Hematopoietic multipotent progenitor cell treated with erythropoietin and hydrocortisone succinate and interleukin-3 and kit ligand, for 6 days (in vitro differentiated cells): ENCODE data around the gene PRIM2.
"Not testable (repeated sequence)": the region's sequence is repeated elsewhere in the genome, so short reads cannot be mapped to it uniquely, and the experiment has no call there.

ENCODE experiments used
- DNase-seq: peaks from one replicate; pipeline ENCODE4 v3.0.0-alpha.2; 2015

PRIM2 gene, protein sequence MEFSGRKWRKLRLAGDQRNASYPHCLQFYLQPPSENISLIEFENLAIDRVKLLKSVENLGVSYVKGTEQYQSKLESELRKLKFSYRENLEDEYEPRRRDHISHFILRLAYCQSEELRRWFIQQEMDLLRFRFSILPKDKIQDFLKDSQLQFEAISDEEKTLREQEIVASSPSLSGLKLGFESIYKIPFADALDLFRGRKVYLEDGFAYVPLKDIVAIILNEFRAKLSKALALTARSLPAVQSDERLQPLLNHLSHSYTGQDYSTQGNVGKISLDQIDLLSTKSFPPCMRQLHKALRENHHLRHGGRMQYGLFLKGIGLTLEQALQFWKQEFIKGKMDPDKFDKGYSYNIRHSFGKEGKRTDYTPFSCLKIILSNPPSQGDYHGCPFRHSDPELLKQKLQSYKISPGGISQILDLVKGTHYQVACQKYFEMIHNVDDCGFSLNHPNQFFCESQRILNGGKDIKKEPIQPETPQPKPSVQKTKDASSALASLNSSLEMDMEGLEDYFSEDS

DNA sequence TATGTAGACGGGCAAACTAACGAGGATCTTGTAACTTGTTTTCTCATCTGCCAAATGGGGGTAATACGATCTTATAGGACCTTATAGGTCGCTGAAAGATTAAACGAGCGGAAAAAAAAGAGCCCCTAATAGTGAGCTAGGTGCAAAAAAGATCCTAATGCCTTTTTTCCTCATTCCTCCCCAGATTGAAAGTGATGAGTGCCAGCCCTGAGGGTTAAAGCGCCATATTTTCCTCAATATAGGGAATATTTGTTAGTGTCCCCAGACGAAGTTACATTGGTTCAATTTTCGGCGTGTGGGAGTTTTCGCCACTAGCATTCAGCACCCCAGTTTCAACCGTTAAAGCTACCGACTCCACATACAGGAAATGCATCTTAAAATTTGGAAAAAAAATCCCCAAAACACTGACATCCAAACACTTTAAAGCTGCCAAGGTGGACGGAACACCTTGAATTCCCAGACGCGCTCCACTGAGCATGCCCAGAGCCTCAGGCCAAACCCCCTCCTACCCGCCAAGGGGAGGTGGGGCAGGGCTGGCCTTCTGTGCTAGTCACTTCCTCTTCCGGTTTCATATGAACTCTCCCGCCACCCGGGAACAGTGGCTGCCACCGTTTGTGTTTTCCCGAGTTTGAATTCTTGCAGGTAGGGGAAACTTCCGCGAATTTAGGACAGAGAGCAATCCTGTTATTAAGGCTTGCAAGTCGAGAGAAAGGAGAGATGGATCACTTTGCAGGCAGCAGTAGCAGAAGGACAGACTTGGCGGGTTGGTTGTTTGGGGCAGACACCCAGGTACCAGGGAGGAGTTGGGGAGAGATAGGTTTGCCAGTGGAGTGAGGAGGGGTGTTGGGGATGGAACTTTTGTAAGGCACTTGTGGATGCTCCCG lies at the start of gene PRIM2:
Gene PRIM2 (plus strand): TSS at position 571 of the 884 bp plus-strand sequence. CDS start 816 bp downstream, outside the sequence.
- DNase-seq, result peak; percentile 95

DNA sequence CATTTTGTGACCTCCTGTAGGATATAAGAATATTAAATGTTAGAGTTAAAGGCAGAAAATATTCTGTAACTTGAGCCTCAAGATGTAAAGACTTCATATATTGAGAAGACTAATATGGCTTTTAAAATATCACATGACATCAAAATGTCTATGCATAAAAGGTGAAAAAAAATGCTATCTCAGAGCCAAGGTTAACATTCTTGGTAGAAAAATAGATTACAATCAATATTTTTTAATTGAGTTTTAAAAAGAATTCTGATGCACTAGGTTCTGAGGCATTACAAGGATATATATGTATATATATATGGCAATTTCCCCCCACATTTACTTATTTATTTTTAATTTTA lies 49.2 kb upstream of the PRIM2 start:
- DNase-seq, result no peak

- DNase-seq, result not testable (repeated sequence)
Observed at GRCh38 chr6:57274113-57274824, 43.2 kb upstream of the PRIM2 start.

DNA sequence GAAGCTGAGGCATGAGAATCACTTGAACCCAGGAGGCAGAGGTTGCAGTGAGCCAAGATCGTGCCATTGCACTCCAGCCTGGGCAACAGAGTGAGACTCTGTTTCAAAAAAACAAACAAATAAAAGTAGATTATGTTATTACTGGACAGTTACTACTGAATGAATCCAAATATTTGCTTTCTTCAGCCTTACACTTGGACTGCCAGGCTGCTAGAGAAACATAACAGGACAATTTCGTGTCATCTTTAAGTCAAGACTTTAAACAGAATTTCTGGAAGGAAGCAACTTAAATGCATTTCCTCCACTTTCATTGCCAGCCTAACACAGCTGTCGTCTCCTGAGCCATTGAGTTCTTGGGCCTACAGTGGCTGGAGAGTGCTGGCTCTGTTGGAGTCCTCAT lies 42.0 kb upstream of the PRIM2 start:
- no peak for DNase-seq

DNA sequence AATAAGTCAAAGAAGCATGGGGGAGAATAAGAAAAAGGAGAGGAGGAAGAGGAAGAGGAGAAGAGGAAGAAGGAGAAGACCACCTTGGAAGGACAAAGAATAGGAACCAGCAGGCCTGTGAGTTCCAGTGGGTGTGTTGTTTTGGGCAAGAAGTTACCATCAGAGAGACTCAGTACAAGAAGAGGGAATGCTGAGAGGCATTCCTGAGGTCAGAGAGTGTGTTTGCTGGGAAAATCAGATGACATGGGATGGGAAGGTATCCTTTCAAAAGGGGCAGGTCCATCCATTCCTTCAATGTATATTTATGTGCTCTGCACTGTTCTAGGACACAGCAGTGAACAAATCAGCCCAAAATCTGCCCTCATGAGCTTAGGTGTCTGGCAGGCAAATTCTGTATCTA lies 40.5 kb upstream of the PRIM2 start:
- DNase-seq, result no peak

DNA sequence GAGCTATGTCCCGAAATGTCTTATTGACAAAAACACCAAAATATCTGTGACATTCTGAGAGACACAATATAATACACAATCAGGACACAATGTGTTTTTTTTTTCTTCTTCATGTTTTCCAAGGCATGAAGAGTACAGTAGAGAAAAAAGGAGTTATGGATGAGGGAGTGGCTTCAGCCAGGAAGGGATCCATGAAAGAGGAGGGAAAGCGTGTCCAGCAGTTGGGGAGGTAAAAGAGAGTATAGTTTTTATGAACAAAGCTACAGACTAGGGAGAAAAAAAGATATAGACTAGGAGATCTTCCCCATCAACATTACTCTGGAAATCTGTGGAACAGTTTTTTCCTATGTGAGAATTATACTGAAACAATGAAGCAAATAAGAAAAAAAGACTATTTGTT lies 38.9 kb upstream of the PRIM2 start:
- DNase-seq, result no peak

DNA sequence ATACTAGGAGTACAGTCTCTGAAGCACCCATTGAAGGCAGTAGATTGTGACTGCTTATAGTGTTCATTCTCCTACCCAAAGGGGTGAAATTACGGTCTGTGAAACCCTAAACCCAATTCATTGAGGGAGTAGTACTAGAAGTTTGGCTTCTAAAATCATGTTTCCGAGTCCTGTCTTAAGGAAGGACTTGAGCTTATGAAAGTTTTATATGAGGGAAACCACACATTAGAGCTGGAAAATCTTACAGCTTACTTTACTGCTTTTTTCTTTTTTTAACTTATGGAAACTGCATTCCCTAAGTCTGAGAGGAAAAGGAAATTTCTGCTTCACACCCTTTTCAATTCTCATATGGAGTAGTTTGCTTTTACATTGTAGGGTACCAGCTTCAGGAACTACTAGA lies 38.4 kb upstream of the PRIM2 start:
- no peak for DNase-seq

- no peak for DNase-seq
Observed at GRCh38 chr6:57283106-57283505, 34.3 kb upstream of the PRIM2 start.

- no peak for DNase-seq
Observed at GRCh38 chr6:57283911-57284455, 33.4 kb upstream of the PRIM2 start.

GRCh38 chr6:57288136-57288535 lies 29.3 kb upstream of the PRIM2 start:
- DNase-seq, result not testable (repeated sequence)

- DNase-seq, result not testable (repeated sequence)
Observed at GRCh38 chr6:57293472-57293871, 24.0 kb upstream of the PRIM2 start.

- no peak for DNase-seq
Observed at GRCh38 chr6:57294862-57295445, 22.5 kb upstream of the PRIM2 start.

- no peak for DNase-seq
Observed at GRCh38 chr6:57297505-57297904, 19.9 kb upstream of the PRIM2 start.

DNA sequence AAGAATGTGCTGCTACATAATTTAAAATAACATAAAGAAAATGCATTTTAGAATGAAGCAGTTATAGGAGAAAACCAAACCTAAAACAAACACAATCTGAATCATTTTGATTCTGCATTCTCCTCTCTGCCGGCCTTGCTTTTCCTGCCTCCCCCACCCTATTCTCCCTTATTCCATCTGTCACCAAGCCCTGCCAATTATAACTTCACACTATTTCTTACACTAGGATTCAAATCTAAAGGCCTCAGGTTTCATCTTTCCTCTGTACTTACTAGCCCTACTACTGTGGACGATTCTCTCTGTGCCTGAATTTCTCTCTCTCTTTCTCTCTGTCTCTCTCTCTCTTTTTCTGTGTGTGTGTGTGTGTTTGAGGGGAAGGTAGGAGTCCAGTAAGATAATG lies 18.7 kb upstream of the PRIM2 start:
- no peak for DNase-seq

- DNase-seq, result no peak
Observed at GRCh38 chr6:57301757-57302156, 15.7 kb upstream of the PRIM2 start.

DNA sequence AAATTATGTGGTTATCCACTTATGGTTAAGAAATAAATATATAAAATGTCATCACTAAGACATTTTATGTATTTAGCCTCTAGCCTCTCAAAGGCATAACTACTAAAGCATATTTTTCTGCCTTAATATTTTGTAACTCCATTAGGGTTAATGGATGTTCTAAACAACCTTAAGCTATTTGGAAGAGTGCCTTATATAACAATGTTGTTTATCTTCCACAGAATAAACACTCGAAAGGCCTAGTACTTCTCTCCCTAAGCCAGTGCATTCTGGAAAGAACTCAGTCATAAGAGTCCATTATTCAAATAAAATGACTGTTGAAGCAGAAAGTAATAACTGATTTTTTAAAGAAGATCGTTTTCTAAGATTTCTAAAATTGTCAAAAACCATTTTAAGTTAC lies 15.0 kb upstream of the PRIM2 start:
- DNase-seq, result no peak

DNA sequence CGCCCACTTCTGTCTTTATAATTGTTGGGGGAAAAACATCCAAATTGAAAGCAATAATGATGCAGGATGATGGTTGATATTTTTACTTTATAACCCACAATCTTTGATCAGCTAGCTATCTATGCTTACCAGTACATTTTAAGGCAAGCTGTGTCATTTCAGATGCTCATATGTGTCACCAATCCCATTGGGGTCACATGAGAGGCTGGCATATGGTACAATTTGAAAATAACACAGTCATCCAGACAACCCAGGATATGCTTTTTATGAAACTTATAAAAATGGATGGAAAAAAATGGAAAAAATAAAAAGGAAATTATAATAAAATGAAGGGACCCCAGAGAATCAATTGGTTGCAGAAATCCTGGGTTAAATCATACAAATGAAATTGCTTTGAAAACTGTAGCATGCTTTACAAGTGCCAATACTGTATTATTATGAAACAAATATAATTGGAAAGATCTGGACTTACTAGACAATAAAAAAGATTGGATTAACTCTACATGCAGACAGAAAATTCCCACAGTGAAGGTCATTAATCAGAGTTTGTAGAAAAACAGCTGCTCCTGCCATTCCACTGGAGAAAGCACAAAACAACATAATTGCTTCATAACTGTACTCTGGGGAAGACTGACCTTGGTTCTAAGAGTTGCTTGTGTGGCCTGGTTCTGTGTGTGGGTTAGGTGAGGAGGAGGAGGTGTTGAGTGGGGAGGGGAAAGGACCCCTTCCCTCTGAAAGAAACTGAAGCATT lies 13.3 kb upstream of the PRIM2 start:
- DNase-seq, result no peak

- DNase-seq, result no peak
Observed at GRCh38 chr6:57305107-57305506, 12.3 kb upstream of the PRIM2 start.

DNA sequence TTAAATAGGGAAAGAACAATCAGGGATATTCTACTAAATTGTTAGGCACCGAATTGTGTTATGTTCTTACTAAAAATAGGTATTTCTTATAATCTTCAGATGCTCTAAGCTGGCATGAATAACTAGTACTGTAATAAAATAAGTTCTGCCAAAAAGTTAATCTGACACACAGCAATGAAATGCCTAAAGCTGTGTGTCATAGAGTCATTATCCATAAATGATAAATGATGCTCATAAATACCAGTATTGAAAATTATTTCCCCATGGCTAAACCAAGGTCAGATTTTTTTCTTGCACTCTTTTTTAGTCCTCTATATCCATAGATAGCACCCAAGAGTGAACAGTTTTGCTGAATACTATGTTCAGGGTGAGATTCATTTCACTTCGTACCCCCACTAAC lies 11.7 kb upstream of the PRIM2 start:
- DNase-seq, result no peak

- no peak for DNase-seq
Observed at GRCh38 chr6:57306273-57306672, 11.2 kb upstream of the PRIM2 start.

- no peak for DNase-seq
Observed at GRCh38 chr6:57307850-57308249, 9.6 kb upstream of the PRIM2 start.

DNA sequence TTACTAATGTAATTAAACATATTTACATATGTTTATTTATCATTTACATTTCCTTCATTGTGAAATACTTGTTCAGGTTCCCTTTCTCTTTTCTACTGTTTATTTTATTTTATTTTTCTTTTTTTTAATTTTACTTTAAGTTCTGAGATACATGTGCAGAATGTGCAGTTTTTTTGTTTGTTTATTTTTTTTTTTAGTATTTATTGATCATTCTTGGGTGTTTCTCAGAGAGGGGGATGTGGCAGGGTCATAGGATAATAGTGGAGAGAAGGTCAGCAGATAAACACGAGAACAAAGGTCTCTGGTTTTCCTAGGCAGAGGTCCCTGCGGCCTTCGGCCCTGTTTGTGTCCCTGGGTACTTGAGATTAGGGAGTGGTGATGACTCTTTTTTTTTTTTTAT lies 8.7 kb upstream of the PRIM2 start:
- not testable (repeated sequence) for DNase-seq
